HG02642 (cell line): Measurements from ENCODE around the gene VSTM2B.
"Not testable (repeated sequence)": the region's sequence is repeated elsewhere in the genome, so short reads cannot be mapped to it uniquely, and the experiment has no call there.

ENCODE experiments used
- ATAC-seq: cut with Tn5 transposase; IDR thresholded peaks from one replicate; pipeline ENCODE4 v1.9.1; 2021; ENCODE audit warnings: mild to moderate bottlenecking; ENCODE audit not compliant: unreplicated experiment, poor library complexity

The VSTM2B gene

GRCh38 chr19:29542776-29543175 lies 17.0 kb downstream of the VSTM2B start:
- ATAC-seq, result no peak

- no peak for ATAC-seq
Observed at GRCh38 chr19:29543381-29543780, 17.6 kb downstream of the VSTM2B start.

GRCh38 chr19:29544656-29545360 lies 19.0 kb downstream of the VSTM2B start:
- no peak for ATAC-seq

- not testable (repeated sequence) for ATAC-seq
Observed at GRCh38 chr19:29545447-29545846, 19.7 kb downstream of the VSTM2B start.

GRCh38 chr19:29545866-29546582 lies 20.2 kb downstream of the VSTM2B start:
- ATAC-seq, result no peak

GRCh38 chr19:29546583-29547190 lies 20.9 kb downstream of the VSTM2B start:
- ATAC-seq, result no peak

- ATAC-seq, result no peak
Observed at GRCh38 chr19:29547361-29547960, 21.7 kb downstream of the VSTM2B start.

GRCh38 chr19:29547981-29548380 lies 22.2 kb downstream of the VSTM2B start:
- no peak for ATAC-seq

GRCh38 chr19:29548483-29549085 lies 22.8 kb downstream of the VSTM2B start:
- no peak for ATAC-seq

- no peak for ATAC-seq
Observed at GRCh38 chr19:29549105-29550070, 23.6 kb downstream of the VSTM2B start.

- ATAC-seq, result no peak
Observed at GRCh38 chr19:29550896-29551295, 25.1 kb downstream of the VSTM2B start.

- ATAC-seq, result no peak
Observed at GRCh38 chr19:29551774-29552173, 26.0 kb downstream of the VSTM2B start.

GRCh38 chr19:29552454-29553280 lies 26.9 kb downstream of the VSTM2B start:
- no peak for ATAC-seq

- ATAC-seq, result no peak
Observed at GRCh38 chr19:29554149-29554548, 28.4 kb downstream of the VSTM2B start.

GRCh38 chr19:29559110-29559509 lies 33.3 kb downstream of the VSTM2B start:
- ATAC-seq, result not testable (repeated sequence)

- ATAC-seq, result no peak
Observed at GRCh38 chr19:29559743-29560142, 33.9 kb downstream of the VSTM2B start.

- no peak for ATAC-seq
Observed at GRCh38 chr19:29560313-29561075, 34.7 kb downstream of the VSTM2B start.

- no peak for ATAC-seq
Observed at GRCh38 chr19:29561601-29562000, 35.8 kb downstream of the VSTM2B start.
